Uterus (tissue), 4 donors: Measurements from ENCODE around the gene KRTAP5-3. TPM values are rescaled to one million over a fixed set of nuclear protein-coding genes. Genes with fewer than 3 reads are reported as not detected.

Source experiments
- DNase-seq, 2 donors: peaks; one replicate each; pipeline ENCODE4 v3.0.0-alpha.2; 2019 to 2020
- H3K27ac ChIP-seq, 2 donors: fragments of 200-600 bp; sonication (generic); 1 replicate in 1 of 2; 2 replicates in 1 of 2; pipeline ENCODE4 v1.5.1; 2016 to 2018
- H3K27me3 ChIP-seq, 2 donors: fragments of 200-600 bp; sonication (generic); one replicate each; pipeline ENCODE4 v1.5.1; 2018 to 2019; ENCODE audit warnings: control low read depth in 1 of 2
- H3K36me3 ChIP-seq, 2 donors: fragments of 200-600 bp; sonication (generic); one replicate each; pipeline ENCODE4 v1.5.1; 2019; ENCODE audit warnings: control low read depth in 1 of 2
- H3K4me1 ChIP-seq, 2 donors: fragments of 200-600 bp; sonication (generic); one replicate each; pipeline ENCODE4 v1.5.1; 2018 to 2019; ENCODE audit warnings: control low read depth in 1 of 2
- H3K4me3 ChIP-seq, 2 donors: fragments of 200-600 bp; sonication (generic); 1 replicate in 1 of 2; 2 replicates in 1 of 2; pipeline ENCODE4 v1.5.1; 2018 to 2019; ENCODE audit warnings: mild to moderate bottlenecking in 1 of 2
- H3K9me3 ChIP-seq, 2 donors: fragments of 200-600 bp; sonication (generic); one replicate each; pipeline ENCODE4 v1.5.1; 2019; ENCODE audit warnings: control low read depth in 1 of 2
- POLR2A ChIP-seq, 2 donors: fragments of 450-650 bp; IDR thresholded peaks; one replicate each; pipeline ENCODE4 v1.6.1; 2016; ENCODE audit warnings: antibody characterized with exemption in 2 of 2, mild to moderate bottlenecking in 1 of 2, moderate library complexity in 1 of 2
- intact Hi-C: fragments of 100-400 bp; cut with DNase I; formaldehyde crosslinking; loops from one replicate; pipeline ENCODE4 v1.15.1; 2023; ENCODE audit warnings: low total_unique reads
- total RNA-seq, 4 donors: library from RNA; depleted of rRNA in 3 of 4; stranded (reverse); fragments of >200 nt in 3 of 4; gene quantifications; one replicate each; pipeline versions ENCODE4 v1.1.0 to v1.2.4, GENCODE V29; 2014 to 2023
- TF ChIP-seq, protein P1 (sequence below), 4 experiments: fragments of 200-600 bp in 2 of 4; fragments of 450-650 bp in 2 of 4; sonication (generic) in 2 of 4; IDR thresholded peaks; one replicate each; pipeline ENCODE4 v1.5.1; 2016 to 2019; ENCODE audit warnings: antibody characterized with exemption in 4 of 4, mild to moderate bottlenecking in 2 of 4, moderate library complexity in 1 of 4
- donor health status: DM: yes; HTN: yes; CAD: no.

The KRTAP5-3 gene
- total RNA-seq, 4 donors from 2014 or later, result not detected

DNA sequence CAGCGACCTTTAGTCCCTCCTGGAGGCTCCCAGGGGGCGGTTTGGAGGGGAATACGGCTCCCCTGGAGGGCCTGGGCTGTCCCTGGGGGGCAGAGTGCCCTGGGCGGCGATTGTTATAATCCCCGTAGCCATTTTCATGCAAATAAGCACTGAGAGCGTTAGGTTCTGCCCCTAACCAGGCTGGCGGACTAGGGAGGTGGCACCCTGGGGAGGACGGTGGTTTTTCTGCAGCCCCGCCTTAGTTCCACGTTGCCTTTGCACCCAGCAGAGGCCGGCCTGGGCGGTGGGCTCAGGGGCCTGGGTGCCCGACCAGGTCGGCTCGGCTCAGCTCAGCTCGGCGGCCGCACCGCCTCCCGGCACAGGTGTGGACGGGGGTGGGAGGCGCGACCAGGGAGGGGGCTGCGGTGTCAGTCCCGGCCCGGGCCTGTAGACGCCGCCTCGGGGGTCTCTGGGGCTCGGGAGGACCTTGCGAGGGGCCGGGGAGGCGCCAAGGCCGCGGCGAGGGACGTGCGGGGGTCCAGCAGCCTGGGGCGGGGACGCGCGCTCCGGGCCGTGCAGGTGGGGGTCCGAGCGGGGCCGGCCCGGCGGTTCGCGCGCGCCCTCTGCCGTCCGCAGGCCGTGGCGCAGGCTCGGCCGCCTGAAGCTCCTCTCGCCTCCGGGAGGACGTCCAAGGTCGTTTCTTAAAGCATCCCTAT, 33.9 kb downstream of the KRTAP5-3 start:
- peak overlapping the region; percentile 12 to 67 for H3K27ac ChIP-seq
- peak in 1 of 2 donors; percentile 19 for TF ChIP-seq POLR2A (IDR thresholded peaks at IDR 0.05)
- TF ChIP-seq, protein P1, sequence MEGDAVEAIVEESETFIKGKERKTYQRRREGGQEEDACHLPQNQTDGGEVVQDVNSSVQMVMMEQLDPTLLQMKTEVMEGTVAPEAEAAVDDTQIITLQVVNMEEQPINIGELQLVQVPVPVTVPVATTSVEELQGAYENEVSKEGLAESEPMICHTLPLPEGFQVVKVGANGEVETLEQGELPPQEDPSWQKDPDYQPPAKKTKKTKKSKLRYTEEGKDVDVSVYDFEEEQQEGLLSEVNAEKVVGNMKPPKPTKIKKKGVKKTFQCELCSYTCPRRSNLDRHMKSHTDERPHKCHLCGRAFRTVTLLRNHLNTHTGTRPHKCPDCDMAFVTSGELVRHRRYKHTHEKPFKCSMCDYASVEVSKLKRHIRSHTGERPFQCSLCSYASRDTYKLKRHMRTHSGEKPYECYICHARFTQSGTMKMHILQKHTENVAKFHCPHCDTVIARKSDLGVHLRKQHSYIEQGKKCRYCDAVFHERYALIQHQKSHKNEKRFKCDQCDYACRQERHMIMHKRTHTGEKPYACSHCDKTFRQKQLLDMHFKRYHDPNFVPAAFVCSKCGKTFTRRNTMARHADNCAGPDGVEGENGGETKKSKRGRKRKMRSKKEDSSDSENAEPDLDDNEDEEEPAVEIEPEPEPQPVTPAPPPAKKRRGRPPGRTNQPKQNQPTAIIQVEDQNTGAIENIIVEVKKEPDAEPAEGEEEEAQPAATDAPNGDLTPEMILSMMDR (IDR thresholded peaks at IDR 0.05), result peak; percentile 54 to 98 (median 96)
- H3K9me3 ChIP-seq, result no peaks in the 10 kb centered on the region
- peak; percentile 59 to 68 for DNase-seq
- intact Hi-C loops, result loop anchor here (2.0 kb wide), 1 partner anchor 28 kb away; no protein-coding TSS in a partner anchor
- peaks cover 0 to 5% of the 10 kb centered on the region in 2 donors for H3K27me3 ChIP-seq
- peak overlapping the region in 1 of 2 donors; percentile 33 for H3K4me3 ChIP-seq
- H3K36me3 ChIP-seq, result no peaks in the 10 kb centered on the region
- peaks cover 0 to 31% of the 10 kb centered on the region in 2 donors for H3K4me1 ChIP-seq

- peak; percentile 30 to 33 for DNase-seq
- intact Hi-C loops, result loop anchor here (2.0 kb wide), 1 partner anchor 27 kb away; no protein-coding TSS in a partner anchor
- Histone ChIP-seq H3K4me3 (no peak overlapping the region), H3K36me3 (no peaks in the 10 kb centered on the region), H3K4me1 (peaks cover 0 to 35% of the 10 kb centered on the region in 2 donors), H3K27ac (peak overlapping the region; percentile 12 to 67), H3K27me3 (peaks cover 0 to 5% of the 10 kb centered on the region in 2 donors), H3K9me3 (no peaks in the 10 kb centered on the region)
- TF ChIP-seq, protein P1 (IDR thresholded peaks at IDR 0.05), result no peak
- TF ChIP-seq POLR2A (IDR thresholded peaks at IDR 0.05), result no peak
These were observed 34.4 kb downstream of the KRTAP5-3 start for GRCh38 chr11:1573903-1574237.

DNA sequence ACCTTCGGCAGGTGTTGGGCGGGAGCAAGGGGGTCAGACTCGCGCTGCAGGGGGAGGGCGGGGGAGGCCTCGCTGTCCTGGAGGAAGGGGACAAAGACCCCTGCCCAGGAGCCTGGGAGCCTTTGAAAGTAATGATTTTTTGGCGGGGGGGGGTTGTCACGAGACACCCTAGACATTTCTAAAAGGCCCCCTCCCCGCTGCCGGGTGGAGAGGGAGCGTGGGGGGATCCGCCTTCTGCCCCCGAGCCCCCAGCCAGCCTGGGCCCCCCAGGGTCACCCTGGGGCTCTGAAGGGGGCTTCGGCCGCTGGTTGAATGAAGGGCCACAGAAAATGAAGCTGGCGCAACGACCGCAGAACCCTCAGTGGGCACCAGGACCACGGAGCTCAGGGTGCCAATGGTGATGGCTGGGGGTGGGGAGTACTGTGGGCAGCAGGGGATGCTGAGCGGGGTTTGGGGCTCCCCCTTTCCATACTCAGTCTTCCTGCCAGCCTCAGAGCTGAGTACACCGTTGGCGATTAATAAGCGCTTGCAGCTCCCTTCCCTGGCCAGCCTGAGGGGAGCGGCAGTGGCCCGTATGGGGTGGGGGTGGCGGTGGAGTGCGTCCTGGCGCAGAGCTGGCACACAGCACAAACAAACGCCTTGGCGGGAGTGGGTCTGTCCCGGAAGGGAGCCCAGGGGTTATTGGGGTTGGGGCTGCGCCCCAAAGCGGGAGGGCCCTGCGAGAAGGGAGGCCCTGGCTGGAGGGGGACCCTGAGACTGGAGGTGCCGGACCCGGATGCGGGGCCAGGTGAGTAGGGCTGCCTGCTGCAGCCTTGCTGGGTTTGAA, 35.0 kb downstream of the KRTAP5-3 start:
- Histone ChIP-seq H3K36me3 (no peaks in the 10 kb centered on the region), H3K4me1 (peaks cover 0 to 36% of the 10 kb centered on the region in 2 donors), H3K27ac (peak overlapping the region; percentile 67 to 69), H3K9me3 (no peaks in the 10 kb centered on the region), H3K27me3 (peaks cover 0 to 5% of the 10 kb centered on the region in 2 donors), H3K4me3 (peak overlapping the region; percentile 18 to 44)
- DNase-seq, result peak in 1 of 2 donors; percentile 34
- intact Hi-C loops, result no loop called here
- peak in 1 of 2 donors; percentile 3 for TF ChIP-seq POLR2A (IDR thresholded peaks at IDR 0.05)
- TF ChIP-seq, protein P1 (IDR thresholded peaks at IDR 0.05), result no peak

GRCh38 chr11:1572197-1573076, 35.8 kb downstream of the KRTAP5-3 start, which contains the start of gene DUSP8:
DUSP8 (minus strand) TSS chr11:1572271; CDS start chr11:1565826, 6,445 bp downstream.
- Histone ChIP-seq H3K36me3 (no peaks in the 10 kb centered on the region), H3K4me1 (peaks cover 0 to 36% of the 10 kb centered on the region in 2 donors), H3K4me3 (peak within 1 kb of the TSS; percentile 38 to 53), H3K9me3 (no peaks in the 10 kb centered on the region), H3K27me3 (peaks cover 0 to 5% of the 10 kb centered on the region in 2 donors), H3K27ac (peak within 1 kb of the TSS; percentile 69 to 78)
- peak; percentile 91 for DNase-seq
- intact Hi-C loops, result no loop called here
- TF ChIP-seq, protein P1 (IDR thresholded peaks at IDR 0.05), result no peak
- peak; percentile 62 to 76 for TF ChIP-seq POLR2A (IDR thresholded peaks at IDR 0.05)
